HG03196 (cell line): Measurements from ENCODE around the gene KCNT1.

Experiments
- ATAC-seq: cut with Tn5 transposase; IDR thresholded peaks from one replicate; pipeline ENCODE4 v1.9.1; 2021; ENCODE audit not compliant: unreplicated experiment

The KCNT1 gene

DNA sequence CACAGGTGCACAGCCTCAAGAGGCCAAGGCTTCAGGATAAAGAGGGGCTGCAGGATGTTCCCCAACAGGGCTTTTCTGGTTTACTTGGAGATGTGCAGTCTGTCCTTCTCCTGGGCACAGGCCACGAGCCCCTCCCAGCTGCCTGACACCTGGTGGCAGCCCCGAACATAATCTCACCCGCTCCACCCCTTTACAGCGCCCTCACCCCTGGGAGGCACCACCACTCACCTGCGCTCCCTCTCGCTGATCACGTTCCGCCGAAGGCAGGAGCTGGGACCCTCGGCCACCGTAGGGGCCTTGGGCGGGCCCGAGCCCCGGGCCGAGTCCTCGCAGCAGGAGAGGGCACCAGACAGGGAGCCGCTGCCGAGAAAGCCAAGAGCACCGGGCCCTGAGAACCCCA, 3.2 kb upstream of the KCNT1 start:
- ATAC-seq: no peak

DNA sequence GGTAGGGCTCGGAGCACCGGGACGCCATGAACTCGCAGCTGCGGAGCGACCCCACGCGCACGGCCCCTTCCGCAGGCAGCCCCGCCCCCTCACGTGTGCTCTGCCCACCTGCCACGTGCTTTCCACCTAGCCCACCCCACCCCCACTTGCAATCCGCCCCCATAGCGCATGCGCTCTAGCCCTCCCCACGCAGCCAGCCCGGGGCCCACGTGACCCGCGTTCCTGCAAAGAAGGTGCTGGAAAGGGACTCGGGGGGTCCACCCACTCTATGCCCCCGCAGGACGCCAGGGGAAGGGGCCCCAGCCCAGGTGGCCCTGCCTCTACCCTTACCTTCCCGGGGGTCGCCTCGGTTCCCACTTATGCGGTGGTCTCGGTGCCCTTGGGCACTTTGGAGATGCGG, 2.5 kb upstream of the KCNT1 start, which contains the start of gene SOHLH1:
TSS of gene SOHLH1 (minus strand) at position 42 of the 400 bp plus-strand sequence. CDS start at position 28, 14 bp downstream.
- ATAC-seq: no peak

DNA sequence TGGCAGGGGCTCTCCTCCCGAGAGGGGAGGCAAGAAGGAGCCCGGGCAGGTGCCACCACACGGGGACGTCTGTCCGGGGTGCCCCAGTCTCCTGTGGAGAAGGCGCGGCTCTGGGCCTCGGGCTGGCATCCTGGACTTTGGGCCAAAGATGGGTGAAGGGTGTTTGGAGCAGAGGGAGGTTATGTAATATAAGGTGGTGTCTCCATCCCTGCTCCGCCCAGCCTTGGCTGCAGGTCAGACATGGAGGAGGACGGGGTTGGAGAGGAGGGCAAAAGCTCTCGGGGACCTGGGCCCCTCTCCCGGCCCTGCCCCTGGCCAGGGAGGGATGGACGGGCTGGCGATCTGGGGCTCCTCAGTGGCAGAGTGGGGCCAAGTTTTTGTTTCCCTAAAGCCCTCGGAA, 1.5 kb upstream of the KCNT1 start:
- ATAC-seq: no peak

DNA sequence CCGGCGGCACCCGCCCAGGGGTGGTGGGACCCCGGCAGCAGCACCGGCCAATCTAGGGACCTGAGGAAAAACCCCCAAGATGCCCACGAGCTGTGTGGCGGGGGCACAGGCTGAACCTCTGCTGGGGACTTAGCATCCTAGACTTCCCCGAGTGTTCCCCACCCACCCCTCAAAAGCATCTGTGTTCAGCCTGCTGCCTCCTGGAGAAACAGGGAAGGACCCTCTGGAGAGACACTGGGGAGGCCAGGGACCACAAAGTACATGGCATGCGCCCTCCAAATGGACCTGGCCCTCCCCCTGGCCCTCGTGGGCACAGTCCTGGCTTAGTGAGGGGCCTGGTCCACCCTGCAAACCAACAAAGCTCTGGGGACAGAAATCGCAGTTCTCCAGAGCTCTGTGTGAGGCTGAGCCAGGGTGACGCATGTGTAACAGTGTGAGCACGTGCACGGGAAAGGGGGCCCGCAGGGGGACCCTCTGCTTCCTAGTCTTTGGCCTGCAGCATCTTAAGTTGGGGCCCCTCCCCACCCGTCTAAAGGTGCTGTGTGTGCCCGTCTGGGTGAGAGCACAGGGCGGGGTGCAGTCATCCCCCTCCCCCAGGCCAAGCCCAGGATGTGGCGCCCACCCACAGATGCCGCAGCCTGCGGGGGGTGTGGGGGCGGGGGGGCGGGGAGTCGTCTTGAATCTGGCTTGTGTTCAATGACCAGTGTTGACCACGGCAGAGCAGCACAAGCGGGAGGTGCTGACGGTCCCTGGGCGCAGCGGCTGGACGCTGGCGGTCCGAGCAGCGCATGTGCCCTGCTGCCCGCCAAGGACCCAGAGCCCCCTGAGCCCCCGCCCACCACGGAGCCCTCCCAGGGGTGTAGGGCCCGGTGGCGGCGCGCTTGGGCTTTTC, 672 bp upstream of the KCNT1 start:
- ATAC-seq: no peak

- no peak for ATAC-seq
Measured at GRCh38 chr9:135703726-135704125, 1.7 kb downstream of the KCNT1 start.

GRCh38 chr9:135704483-135704882, 2.5 kb downstream of the KCNT1 start:
- no peak for ATAC-seq

DNA sequence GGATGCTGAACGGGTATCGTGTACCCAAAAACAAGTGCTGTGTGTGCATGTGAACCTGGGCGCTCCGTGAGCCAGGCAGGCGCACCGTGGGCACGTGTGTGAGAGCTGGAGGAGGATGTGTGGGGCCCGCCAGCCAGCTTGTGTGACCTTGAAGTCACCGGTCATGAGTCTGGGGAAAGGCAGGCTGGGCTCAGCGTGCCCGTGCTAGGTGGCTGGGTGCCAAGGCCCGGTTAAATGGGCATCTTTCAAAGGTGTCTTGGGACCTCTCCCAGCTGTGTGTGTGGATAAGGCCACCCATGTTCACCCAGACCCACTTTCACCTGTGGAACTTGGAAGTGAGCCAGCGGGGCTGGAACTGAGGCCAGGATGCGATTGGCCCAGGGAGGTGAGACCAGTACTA, 3.4 kb downstream of the KCNT1 start:
- ATAC-seq: no peak

GRCh38 chr9:135706288-135706687, 4.3 kb downstream of the KCNT1 start:
- ATAC-seq: no peak

DNA sequence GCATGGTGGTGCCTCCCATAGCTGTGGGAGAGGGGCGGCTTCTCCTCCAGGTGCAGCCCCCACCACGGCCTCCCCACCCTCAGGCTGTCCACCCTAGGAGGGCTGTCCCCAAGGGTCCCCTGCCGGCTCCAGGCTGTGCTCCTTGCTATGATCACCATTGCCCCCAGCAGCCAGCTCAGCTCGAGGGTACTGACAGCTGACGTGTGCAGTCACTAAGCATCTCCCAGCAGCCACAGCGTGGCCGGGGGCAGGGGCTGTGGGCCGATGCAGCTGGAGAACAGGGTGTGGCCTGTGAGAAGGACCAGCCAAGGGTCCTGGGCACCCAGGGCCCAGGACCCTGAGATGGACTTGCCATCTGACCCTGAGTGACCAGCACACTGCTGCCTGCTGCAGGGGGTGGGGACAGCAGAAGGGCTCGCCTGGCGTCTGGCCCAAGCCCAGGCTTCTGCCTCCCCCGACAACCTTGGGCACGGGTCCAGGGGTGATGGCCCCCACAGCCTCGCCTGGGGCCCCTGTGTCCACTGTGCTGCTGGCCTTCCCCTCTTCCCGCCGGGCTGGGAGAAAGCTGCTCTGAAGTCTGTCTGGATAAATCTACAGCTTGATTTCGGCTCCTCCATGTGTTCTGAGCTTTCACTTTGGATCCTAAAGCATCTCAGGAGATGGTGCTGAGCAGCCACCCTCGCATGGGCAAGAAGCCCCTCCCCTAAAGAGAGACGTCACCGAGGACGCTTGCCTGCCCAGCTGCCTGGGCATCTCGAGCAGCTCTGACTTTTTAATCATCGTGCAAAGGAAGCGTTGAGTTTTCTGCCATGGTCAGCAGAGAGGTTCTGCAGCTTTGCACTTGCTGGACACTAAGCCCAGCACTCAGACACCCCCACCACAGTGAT, 5.5 kb downstream of the KCNT1 start:
- ATAC-seq: no peak

DNA sequence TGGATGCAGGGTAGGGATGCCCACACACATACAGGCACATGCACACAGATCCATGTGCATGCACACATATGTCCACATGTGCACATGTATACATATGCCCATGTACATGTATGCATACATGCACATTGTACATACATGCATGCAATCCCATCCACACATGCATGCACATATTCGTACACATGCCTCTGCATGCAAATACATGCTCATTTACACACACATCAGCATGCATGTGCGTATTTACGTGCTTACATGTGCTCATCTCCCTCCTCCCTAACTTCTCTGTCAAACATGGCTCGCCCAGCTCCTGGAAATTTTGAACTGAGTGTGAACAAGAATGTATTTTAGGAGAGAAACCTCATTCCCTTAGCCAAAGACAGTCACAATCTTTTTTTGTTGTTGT, 6.2 kb downstream of the KCNT1 start:
- ATAC-seq: no peak

GRCh38 chr9:135711391-135711790, 9.4 kb downstream of the KCNT1 start:
- no peak for ATAC-seq

DNA sequence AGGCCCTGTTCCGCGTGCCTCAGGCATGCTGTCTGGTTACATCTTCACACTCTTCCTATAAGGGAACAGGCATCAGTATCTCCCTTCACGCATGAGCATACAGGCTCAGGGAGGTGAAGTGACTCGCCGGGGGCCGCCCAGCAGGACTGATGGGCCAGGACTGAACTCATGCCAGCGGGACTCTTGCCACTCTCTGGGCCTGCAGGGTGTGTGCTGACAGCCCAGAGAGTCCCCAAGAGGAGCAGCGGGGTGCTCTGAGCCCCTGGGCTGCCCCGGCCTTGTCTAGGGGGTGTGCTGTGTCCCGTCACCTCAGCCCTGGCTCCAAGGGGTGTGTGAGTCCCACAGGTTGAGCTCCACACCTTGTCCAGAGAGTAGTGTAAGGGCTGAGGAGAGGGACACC, 9.9 kb downstream of the KCNT1 start:
- ATAC-seq: no peak

GRCh38 chr9:135712613-135713295, 10.8 kb downstream of the KCNT1 start:
- ATAC-seq: no peak

DNA sequence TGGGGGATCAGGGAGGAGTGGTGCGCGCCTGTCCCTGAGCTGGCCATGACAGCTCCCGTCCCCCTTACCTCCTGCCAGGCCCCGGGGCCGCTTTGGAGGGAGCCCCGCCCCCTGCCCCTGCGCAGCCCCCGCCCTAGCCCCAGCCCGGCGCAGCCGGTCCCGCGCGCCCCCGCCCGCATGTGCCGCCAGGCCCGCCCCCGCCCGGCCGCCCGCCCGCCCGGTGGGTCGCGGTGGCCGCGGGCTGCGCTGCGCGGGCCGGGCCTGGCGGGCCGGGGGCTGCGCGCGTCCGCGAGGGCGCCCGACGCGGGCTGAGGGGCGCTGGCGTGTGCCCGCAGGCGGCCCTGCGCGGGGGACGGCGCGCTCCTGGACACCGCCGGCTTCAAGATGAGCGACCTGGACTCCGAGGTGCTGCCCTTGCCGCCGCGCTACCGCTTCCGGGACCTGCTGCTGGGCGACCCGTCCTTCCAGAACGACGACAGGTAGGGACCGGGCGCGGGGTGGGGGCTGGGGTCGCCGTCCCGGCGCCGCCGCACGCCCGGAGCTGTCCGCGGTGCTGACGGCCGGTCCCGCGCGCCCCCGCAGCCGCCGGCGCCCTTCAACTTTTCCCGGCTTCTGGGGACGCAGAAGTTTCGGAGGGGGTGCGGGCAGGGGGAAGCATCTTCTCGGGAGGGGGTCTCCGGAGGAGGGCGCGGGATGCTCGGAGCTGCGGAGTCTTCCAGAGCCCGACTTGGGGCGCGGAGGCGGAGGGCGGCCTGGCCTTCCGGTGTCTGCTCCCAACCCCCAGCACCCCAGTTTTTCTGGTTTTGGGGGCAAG, 12.5 kb downstream of the KCNT1 start:
- no peak for ATAC-seq

- ATAC-seq: no peak
Measured at GRCh38 chr9:135715056-135715595, 13.1 kb downstream of the KCNT1 start.

- ATAC-seq: no peak
Measured at GRCh38 chr9:135716045-135716444, 14.1 kb downstream of the KCNT1 start.

GRCh38 chr9:135717410-135717809, 15.4 kb downstream of the KCNT1 start:
- ATAC-seq: no peak

DNA sequence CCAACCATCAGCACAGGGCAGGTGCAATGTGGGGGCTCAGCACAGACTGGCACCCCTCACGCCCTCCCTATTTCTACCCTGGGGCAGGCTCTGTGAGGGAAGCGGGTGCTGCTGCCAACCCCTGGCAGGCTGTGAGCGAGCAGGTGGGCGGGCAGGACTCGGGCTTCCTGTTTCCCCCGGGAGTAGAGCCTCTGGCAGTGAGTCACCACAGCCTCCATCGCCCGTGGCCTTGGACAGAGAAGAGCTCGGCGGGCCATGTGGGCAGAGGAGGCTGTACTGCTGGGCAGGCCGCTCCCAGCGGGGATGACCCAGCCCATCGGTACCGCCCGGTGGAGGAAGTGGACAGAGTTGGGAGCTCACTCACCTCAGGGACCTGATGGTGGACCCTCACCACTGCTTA, 16.6 kb downstream of the KCNT1 start:
- no peak for ATAC-seq

DNA sequence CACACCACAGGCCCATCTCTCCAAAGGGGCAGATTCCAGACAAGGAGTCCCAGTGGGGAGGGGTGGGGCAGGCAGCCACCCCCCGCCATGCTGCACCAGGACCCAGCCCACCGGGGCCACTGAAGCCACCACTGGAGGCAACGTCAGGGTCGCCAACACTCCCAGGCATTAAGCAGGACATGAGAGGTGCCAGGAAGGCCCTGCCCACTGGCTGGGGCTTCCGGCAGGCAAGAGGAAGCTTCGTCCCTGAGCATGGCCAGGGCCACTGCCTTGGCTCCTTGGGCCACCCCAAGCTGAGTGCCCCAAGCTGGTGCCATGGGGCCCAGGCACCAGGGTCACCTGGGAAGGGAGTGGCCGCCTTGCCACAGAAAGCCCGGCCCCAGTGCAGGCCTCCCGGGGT, 17.5 kb downstream of the KCNT1 start:
- ATAC-seq: no peak

GRCh38 chr9:135722365-135722764, 20.4 kb downstream of the KCNT1 start:
- ATAC-seq: no peak
